Adrenal gland (tissue), 12 donors: ENCODE measurements around the gene HIPK1. TPM values are rescaled to one million over a fixed set of nuclear protein-coding genes. Genes with fewer than 3 reads are reported as not detected.
A peak's percentile ranks its signal among the peaks of the same experiment; 100 is the strongest.

ENCODE experiments used
- DNase-seq, 7 donors: peaks; one replicate each; pipeline ENCODE4 v3.0.0-alpha.2; 2019 to 2020
- H3K27ac ChIP-seq, 5 donors: fragments of 200-600 bp; sonication (generic) in 4 of 5; 1 replicate in 3 of 5; 2 replicates in 2 of 5; pipeline versions ENCODE4 v1.5.1 to v1.8.0; 2016 to 2020; ENCODE audit warnings: mild to moderate bottlenecking in 1 of 5
- H3K27me3 ChIP-seq: fragments of 200-600 bp; 2 replicates; pipeline ENCODE4 v1.8.0; 2021
- H3K36me3 ChIP-seq, 2 donors: fragments of 200-600 bp; replicated peaks in 1 of 2; 1 replicate in 1 of 2; 2 replicates in 1 of 2; pipeline versions ENCODE4 v1.5.1 to v1.8.0; 2018 to 2022
- H3K4me1 ChIP-seq, 2 donors: fragments of 200-600 bp; replicated peaks in 1 of 2; 1 replicate in 1 of 2; 2 replicates in 1 of 2; pipeline versions ENCODE4 v1.5.1 to v1.8.0; 2018 to 2021
- H3K4me3 ChIP-seq, 4 donors: fragments of 200-600 bp; sonication (generic) in 3 of 4; one replicate each; pipeline ENCODE4 v1.5.1; 2016 to 2018
- H3K9me3 ChIP-seq, 3 donors: fragments of 200-600 bp; sonication (generic) in 1 of 3; replicated peaks in 1 of 3; 1 replicate in 2 of 3; 2 replicates in 1 of 3; pipeline versions ENCODE4 v1.5.1 to v1.8.0; 2016 to 2021
- CTCF ChIP-seq, 6 experiments: fragments of 450-650 bp in 4 of 6; fragments of 200-600 bp in 2 of 6; sonication (generic) in 1 of 6; IDR thresholded peaks; 1 replicate in 5 of 6; 2 replicates in 1 of 6; pipeline versions ENCODE4 v1.5.1 to v1.8.0; 2016 to 2021; ENCODE audit warnings: antibody characterized with exemption in 6 of 6, mild to moderate bottlenecking in 2 of 6, moderate library complexity in 1 of 6
- POLR2A ChIP-seq, 2 donors: fragments of 450-650 bp; IDR thresholded peaks; one replicate each; pipeline ENCODE4 v1.6.1; 2017; ENCODE audit warnings: antibody characterized with exemption in 2 of 2, mild to moderate bottlenecking in 2 of 2, moderate library complexity in 1 of 2
- WGBS, 4 donors: extraction: QIAGEN DNeasy Blood & Tissue Kit in 2 of 4; methylation state at CpG; one replicate each; pipeline versions ENCODE4 v1.1.5 to v1.1.7; 2013 to 2017; 5-methylcytosine and 5-hydroxymethylcytosine counted together
- intact Hi-C, 2 donors: fragments of 100-400 bp; cut with DNase I; formaldehyde crosslinking; loops; one replicate each; pipeline versions ENCODE4 v1.14.1 to v1.15.0; 2022 to 2023
- polyA plus RNA-seq, 3 donors: library from polyadenylated mRNA; stranded (reverse); fragments of 200-250 nt in 2 of 3; fragments of 350-450 nt in 1 of 3; fragmentation: Illumina TruSeq in 1 of 3; extraction: RNeasy Lipid Tissue Mini Kit (QIAGEN cat#74804) in 1 of 3; gene quantifications; one replicate each; pipeline ENCODE4 v1.2.3, GENCODE V29; 2013 to 2014
- total RNA-seq, 9 donors: library from RNA; depleted of rRNA in 4 of 9; stranded (reverse); fragments of >200 nt in 4 of 9; fragments of 120-200 nt in 1 of 9; fragmentation: NEBNext Ultra II Directional in 1 of 9; extraction: Animal tissue kit (Norgen Biotek cat#: 25700) in 1 of 9; gene quantifications; one replicate each; pipeline versions ENCODE4 v1.1.0 to v1.2.4, GENCODE V29; 2013 to 2023
- donor health status: healthy with polysubstance abuse.
- donor health status: Bipolar disorder and iron deficiency.
- donor health status: DM: yes; HTN: yes; CAD: no.
- donor health status: DM: no; HTN: no; CAD: no.
- donor health status: DM: no; HTN: no; CAD: no.
- donor health status: DM: yes; HTN: yes; CAD: no.

Gene HIPK1
- total and polyA plus RNA-seq, 12 donors, result 13.0 to 102 (median 64.7) TPM

- Histone ChIP-seq H3K4me3 (no peak overlapping the region), H3K27ac (peak overlapping the region in 2 of 5 donors; percentile 26 to 30), H3K4me1 (peaks cover 0 to 28% of the 10 kb centered on the region in 2 donors), H3K36me3 (peaks cover 0 to 9% of the 10 kb centered on the region in 2 donors), H3K27me3 (no peaks in the 10 kb centered on the region), H3K9me3 (no peaks in the 10 kb centered on the region)
- intact Hi-C loops, result no loop called here
- DNase-seq, result no peak
- TF ChIP-seq POLR2A (IDR thresholded peaks at IDR 0.05) (no peak), CTCF (IDR thresholded peaks at IDR 0.05) (no peak)
- WGBS, 4 donors, result 73 to 82% (median 79%) methylated on average over 13 to 16 of the region's 16 CpGs
Measured at GRCh38 chr1:113940365-113941244, 11.5 kb downstream of the HIPK1 start.

GRCh38 chr1:113941245-113941559, 12.1 kb downstream of the HIPK1 start:
- Histone ChIP-seq H3K27ac (peak overlapping the region in 2 of 5 donors; percentile 26 to 30), H3K4me3 (no peak overlapping the region), H3K36me3 (peaks cover 0 to 9% of the 10 kb centered on the region in 2 donors), H3K27me3 (no peaks in the 10 kb centered on the region), H3K9me3 (no peaks in the 10 kb centered on the region), H3K4me1 (peaks cover 0 to 27% of the 10 kb centered on the region in 2 donors)
- intact Hi-C loops, result no loop called here
- TF ChIP-seq CTCF (IDR thresholded peaks at IDR 0.05) (no peak), POLR2A (IDR thresholded peaks at IDR 0.05) (no peak)
- 48 to 73% (median 61%) methylated on average over 5 to 7 of the region's 7 CpGs for WGBS, 4 donors
- DNase-seq, result peak in 4 of 7 donors; percentile 37 to 61 (median 42)

- H3K27ac ChIP-seq, result no peak overlapping the region
- no peak for DNase-seq
- no peak overlapping the region for H3K4me3 ChIP-seq
- TF ChIP-seq POLR2A (IDR thresholded peaks at IDR 0.05) (no peak), CTCF (IDR thresholded peaks at IDR 0.05) (no peak)
- H3K9me3 ChIP-seq, result no peaks in the 10 kb centered on the region
- no peaks in the 10 kb centered on the region for H3K27me3 ChIP-seq
- intact Hi-C loops, result no loop called here
- peaks cover 11 to 31% of the 10 kb centered on the region in 2 donors for H3K4me1 ChIP-seq
- H3K36me3 ChIP-seq, result peaks cover 0 to 9% of the 10 kb centered on the region in 2 donors
Measured at GRCh38 chr1:113942527-113942926, 13.4 kb downstream of the HIPK1 start.

GRCh38 chr1:113943028-113943811, 14.1 kb downstream of the HIPK1 start:
- no peak for DNase-seq
- no peak overlapping the region for H3K4me3 ChIP-seq
- H3K4me1 ChIP-seq, result peaks cover 18 to 38% of the 10 kb centered on the region in 2 donors
- TF ChIP-seq POLR2A (IDR thresholded peaks at IDR 0.05), result no peak
- TF ChIP-seq CTCF (IDR thresholded peaks at IDR 0.05), result no peak
- no peaks in the 10 kb centered on the region for H3K9me3 ChIP-seq
- no peaks in the 10 kb centered on the region for H3K27me3 ChIP-seq
- intact Hi-C loops, result no loop called here
- peaks cover 0 to 9% of the 10 kb centered on the region in 2 donors for H3K36me3 ChIP-seq
- peak overlapping the region in 1 of 5 donors; percentile 6 for H3K27ac ChIP-seq
